GM12878 (cell line): ENCODE measurements around the gene MGLL. TPM values are rescaled to one million over a fixed set of nuclear protein-coding genes. Genes with fewer than 3 reads are reported as not detected.
A peak's percentile ranks its signal among the peaks of the same experiment; 100 is the strongest.

Experiments
- CHD1 ChIP-seq: IDR thresholded peaks from 2 replicates; pipeline ENCODE4 v1.6.1; 2012; ENCODE audit warnings: low read depth, low read length, improper control_type of control experiment
- EGR1 ChIP-seq, 2 experiments: IDR thresholded peaks; 1 replicate in 1 of 2; 2 replicates in 1 of 2; pipeline ENCODE4 v1.6.1; 2011 to 2012; ENCODE audit warnings: low read depth in 2 of 2, low read length in 2 of 2, borderline replicate concordance in 1 of 2, mild to moderate bottlenecking in 1 of 2, moderate library complexity in 1 of 2
- HCFC1 ChIP-seq: fragments of 150-350 bp; IDR thresholded peaks from 2 replicates; pipeline ENCODE4 v1.6.1; 2014; ENCODE audit warnings: low read length
- HDAC2 ChIP-seq: fragments of 200-600 bp; sonication (generic); IDR thresholded peaks from 2 replicates; pipeline ENCODE4 v1.6.1; 2017
- NR2C2 ChIP-seq: IDR thresholded peaks from 2 replicates; pipeline ENCODE4 v1.6.1; 2011; ENCODE audit warnings: borderline replicate concordance, low read depth; ENCODE audit not compliant: control insufficient read depth, insufficient read length
- POLR2AphosphoS2 ChIP-seq: IDR thresholded peaks from 2 replicates; pipeline ENCODE4 v1.6.1; 2011; ENCODE audit warnings: low read depth, mild to moderate bottlenecking, low read length, improper control_type of control experiment, moderate library complexity
- RCOR1 ChIP-seq: conservative IDR thresholded peaks from 2 replicates; pipeline ENCODE4 v1.6.1; 2012; ENCODE audit warnings: low read depth, low read length, improper control_type of control experiment
- RELA ChIP-seq: fragments of 450-650 bp; IDR thresholded peaks from 2 replicates; pipeline ENCODE4 v1.8.0; 2014; ENCODE audit warnings: borderline replicate concordance; ENCODE audit not compliant: partially characterized antibody
- RFX5 ChIP-seq: IDR thresholded peaks from 2 replicates; pipeline ENCODE4 v1.6.1; 2011; ENCODE audit warnings: low read depth, low read length, improper control_type of control experiment
- SP1 ChIP-seq: IDR thresholded peaks from one replicate; pipeline ENCODE4 v1.6.1; 2011; ENCODE audit warnings: low read depth, low read length
- WRNIP1 ChIP-seq: IDR thresholded peaks from 2 replicates; pipeline ENCODE4 v1.6.1; 2011; ENCODE audit warnings: low read depth, low read length, improper control_type of control experiment, borderline replicate concordance
- ZNF622 ChIP-seq: fragments of 450-650 bp; IDR thresholded peaks from 2 replicates; pipeline ENCODE4 v1.6.1; 2017; ENCODE audit warnings: mild to moderate bottlenecking, inconsistent platforms
- polyA plus RNA-seq, 11 experiments: library from polyadenylated mRNA; depleted of rRNA in 4 of 11; unstranded in 6 of 11; stranded (reverse) in 5 of 11; fragments of >200 nt; fragmentation: Nextera tagmentation in 4 of 11; fragmentation: Illumina TruSeq in 1 of 11; extraction: Ambion mirVana in 4 of 11; extraction: Trizol in 1 of 11; gene quantifications; 1 replicate in 1 of 11; 2 replicates in 10 of 11; pipeline versions ENCODE4 v1.2.1 to v1.2.3, GENCODE V29; 2011 to 2016; ENCODE audit warnings: inconsistent platforms in 2 of 11, missing spikeins in 2 of 11, low read depth in 1 of 11
- total RNA-seq, 4 experiments: library from RNA; depleted of rRNA in 3 of 4; stranded (reverse); fragments of >200 nt in 3 of 4; fragmentation: Illumina TruSeq in 1 of 4; extraction: Trizol in 1 of 4; gene quantifications; 2 replicates each; pipeline versions ENCODE4 v1.2.1 to v1.2.3, GENCODE V29; 2013 to 2021
- TF ChIP-seq, protein P1 (sequence below): fragments of 150-350 bp; IDR thresholded peaks from 2 replicates; pipeline ENCODE4 v1.6.1; 2014; ENCODE audit warnings: mild to moderate bottlenecking, low read depth, low read length
- TF ChIP-seq, protein P2 (sequence below): IDR thresholded peaks from 2 replicates; pipeline ENCODE4 v1.6.1; 2012; ENCODE audit warnings: low read length, inconsistent platforms
- TF ChIP-seq, protein P3 (sequence below): fragments of 450-650 bp; IDR thresholded peaks from 2 replicates; pipeline ENCODE4 v1.6.1; 2017; ENCODE audit warnings: mild to moderate bottlenecking, moderate library complexity
- TF ChIP-seq, protein P4 (sequence below): fragments of 450-650 bp; IDR thresholded peaks from 2 replicates; pipeline ENCODE4 v1.6.1; 2017; ENCODE audit warnings: low read depth, mild to moderate bottlenecking, moderate library complexity
- TF ChIP-seq, protein P5 (sequence below): fragments of 450-650 bp; formaldehyde crosslinking; IDR thresholded peaks from 2 replicates; pipeline ENCODE4 v1.5.0; 2022; ENCODE audit warnings: mild to moderate bottlenecking, missing genetic modification characterization

MGLL gene
- total and polyA plus RNA-seq, 10 of the 15 experiments (the other 5 are each of a cell fraction or from before 2014, with no cell fraction given) = 44.9 to 177 (median 72.9) TPM

DNA sequence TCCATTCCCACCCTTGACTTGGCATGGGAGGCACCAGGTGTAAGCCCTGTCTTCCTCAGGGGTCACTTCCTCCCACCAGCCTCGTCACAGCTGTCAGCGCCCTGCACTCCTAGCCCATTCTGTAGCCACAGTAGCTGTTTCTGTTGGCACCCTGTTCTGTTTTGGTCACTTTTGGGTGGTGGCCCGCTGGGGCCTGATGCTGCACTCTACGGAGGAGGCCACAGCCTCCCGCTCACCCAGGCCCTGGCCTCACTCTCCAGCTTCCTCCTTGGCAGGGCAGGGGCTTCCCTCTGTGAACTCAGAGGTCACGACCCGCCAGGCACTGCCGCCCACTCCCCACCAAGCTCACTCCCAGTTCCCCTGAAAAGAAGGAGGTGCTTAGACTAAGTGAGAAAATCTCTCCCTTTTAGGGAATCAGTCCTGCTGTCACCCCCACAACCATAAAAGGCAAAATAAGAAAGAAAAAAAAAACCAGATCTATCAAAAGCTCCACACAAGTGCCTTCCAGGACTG, 68.4 kb downstream of the MGLL start (continued):
- TF ChIP-seq, protein P1, sequence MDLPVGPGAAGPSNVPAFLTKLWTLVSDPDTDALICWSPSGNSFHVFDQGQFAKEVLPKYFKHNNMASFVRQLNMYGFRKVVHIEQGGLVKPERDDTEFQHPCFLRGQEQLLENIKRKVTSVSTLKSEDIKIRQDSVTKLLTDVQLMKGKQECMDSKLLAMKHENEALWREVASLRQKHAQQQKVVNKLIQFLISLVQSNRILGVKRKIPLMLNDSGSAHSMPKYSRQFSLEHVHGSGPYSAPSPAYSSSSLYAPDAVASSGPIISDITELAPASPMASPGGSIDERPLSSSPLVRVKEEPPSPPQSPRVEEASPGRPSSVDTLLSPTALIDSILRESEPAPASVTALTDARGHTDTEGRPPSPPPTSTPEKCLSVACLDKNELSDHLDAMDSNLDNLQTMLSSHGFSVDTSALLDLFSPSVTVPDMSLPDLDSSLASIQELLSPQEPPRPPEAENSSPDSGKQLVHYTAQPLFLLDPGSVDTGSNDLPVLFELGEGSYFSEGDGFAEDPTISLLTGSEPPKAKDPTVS = no peak
- TF ChIP-seq NR2C2 (no peak), WRNIP1 (no peak), CHD1 (no peak), HDAC2 (no peak), RELA (no peak), RFX5 (no peak), SP1 (no peak), POLR2AphosphoS2 (no peak), ZNF622 (no peak), HCFC1 (no peak), EGR1 (IDR thresholded peaks at IDR 0.05; ENCODE audit: borderline replicate concordance in 1 of 2, low read depth in 2 of 2, low read length in 2 of 2) (peak in 1 of 2 experiments; percentile 78; a peak in 1 of 3 replicates), RCOR1 (no peak)
- TF ChIP-seq, protein P2, sequence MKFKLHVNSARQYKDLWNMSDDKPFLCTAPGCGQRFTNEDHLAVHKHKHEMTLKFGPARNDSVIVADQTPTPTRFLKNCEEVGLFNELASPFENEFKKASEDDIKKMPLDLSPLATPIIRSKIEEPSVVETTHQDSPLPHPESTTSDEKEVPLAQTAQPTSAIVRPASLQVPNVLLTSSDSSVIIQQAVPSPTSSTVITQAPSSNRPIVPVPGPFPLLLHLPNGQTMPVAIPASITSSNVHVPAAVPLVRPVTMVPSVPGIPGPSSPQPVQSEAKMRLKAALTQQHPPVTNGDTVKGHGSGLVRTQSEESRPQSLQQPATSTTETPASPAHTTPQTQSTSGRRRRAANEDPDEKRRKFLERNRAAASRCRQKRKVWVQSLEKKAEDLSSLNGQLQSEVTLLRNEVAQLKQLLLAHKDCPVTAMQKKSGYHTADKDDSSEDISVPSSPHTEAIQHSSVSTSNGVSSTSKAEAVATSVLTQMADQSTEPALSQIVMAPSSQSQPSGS = no peak
- TF ChIP-seq, protein P3, sequence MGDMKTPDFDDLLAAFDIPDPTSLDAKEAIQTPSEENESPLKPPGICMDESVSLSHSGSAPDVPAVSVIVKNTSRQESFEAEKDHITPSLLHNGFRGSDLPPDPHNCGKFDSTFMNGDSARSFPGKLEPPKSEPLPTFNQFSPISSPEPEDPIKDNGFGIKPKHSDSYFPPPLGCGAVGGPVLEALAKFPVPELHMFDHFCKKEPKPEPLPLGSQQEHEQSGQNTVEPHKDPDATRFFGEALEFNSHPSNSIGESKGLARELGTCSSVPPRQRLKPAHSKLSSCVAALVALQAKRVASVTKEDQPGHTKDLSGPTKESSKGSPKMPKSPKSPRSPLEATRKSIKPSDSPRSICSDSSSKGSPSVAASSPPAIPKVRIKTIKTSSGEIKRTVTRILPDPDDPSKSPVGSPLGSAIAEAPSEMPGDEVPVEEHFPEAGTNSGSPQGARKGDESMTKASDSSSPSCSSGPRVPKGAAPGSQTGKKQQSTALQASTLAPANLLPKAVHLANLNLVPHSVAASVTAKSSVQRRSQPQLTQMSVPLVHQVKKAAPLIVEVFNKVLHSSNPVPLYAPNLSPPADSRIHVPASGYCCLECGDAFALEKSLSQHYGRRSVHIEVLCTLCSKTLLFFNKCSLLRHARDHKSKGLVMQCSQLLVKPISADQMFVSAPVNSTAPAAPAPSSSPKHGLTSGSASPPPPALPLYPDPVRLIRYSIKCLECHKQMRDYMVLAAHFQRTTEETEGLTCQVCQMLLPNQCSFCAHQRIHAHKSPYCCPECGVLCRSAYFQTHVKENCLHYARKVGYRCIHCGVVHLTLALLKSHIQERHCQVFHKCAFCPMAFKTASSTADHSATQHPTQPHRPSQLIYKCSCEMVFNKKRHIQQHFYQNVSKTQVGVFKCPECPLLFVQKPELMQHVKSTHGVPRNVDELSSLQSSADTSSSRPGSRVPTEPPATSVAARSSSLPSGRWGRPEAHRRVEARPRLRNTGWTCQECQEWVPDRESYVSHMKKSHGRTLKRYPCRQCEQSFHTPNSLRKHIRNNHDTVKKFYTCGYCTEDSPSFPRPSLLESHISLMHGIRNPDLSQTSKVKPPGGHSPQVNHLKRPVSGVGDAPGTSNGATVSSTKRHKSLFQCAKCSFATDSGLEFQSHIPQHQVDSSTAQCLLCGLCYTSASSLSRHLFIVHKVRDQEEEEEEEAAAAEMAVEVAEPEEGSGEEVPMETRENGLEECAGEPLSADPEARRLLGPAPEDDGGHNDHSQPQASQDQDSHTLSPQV = no peak
- TF ChIP-seq, protein P4, sequence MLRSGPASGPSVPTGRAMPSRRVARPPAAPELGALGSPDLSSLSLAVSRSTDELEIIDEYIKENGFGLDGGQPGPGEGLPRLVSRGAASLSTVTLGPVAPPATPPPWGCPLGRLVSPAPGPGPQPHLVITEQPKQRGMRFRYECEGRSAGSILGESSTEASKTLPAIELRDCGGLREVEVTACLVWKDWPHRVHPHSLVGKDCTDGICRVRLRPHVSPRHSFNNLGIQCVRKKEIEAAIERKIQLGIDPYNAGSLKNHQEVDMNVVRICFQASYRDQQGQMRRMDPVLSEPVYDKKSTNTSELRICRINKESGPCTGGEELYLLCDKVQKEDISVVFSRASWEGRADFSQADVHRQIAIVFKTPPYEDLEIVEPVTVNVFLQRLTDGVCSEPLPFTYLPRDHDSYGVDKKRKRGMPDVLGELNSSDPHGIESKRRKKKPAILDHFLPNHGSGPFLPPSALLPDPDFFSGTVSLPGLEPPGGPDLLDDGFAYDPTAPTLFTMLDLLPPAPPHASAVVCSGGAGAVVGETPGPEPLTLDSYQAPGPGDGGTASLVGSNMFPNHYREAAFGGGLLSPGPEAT = no peak; the same call in 1 of the 2 replicates
- TF ChIP-seq, protein P5, sequence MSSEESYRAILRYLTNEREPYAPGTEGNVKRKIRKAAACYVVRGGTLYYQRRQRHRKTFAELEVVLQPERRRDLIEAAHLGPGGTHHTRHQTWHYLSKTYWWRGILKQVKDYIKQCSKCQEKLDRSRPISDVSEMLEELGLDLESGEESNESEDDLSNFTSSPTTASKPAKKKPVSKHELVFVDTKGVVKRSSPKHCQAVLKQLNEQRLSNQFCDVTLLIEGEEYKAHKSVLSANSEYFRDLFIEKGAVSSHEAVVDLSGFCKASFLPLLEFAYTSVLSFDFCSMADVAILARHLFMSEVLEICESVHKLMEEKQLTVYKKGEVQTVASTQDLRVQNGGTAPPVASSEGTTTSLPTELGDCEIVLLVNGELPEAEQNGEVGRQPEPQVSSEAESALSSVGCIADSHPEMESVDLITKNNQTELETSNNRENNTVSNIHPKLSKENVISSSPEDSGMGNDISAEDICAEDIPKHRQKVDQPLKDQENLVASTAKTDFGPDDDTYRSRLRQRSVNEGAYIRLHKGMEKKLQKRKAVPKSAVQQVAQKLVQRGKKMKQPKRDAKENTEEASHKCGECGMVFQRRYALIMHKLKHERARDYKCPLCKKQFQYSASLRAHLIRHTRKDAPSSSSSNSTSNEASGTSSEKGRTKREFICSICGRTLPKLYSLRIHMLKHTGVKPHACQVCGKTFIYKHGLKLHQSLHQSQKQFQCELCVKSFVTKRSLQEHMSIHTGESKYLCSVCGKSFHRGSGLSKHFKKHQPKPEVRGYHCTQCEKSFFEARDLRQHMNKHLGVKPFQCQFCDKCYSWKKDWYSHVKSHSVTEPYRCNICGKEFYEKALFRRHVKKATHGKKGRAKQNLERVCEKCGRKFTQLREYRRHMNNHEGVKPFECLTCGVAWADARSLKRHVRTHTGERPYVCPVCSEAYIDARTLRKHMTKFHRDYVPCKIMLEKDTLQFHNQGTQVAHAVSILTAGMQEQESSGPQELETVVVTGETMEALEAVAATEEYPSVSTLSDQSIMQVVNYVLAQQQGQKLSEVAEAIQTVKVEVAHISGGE (CRISPR knock-in tag) = no peak
